Thyroid gland (tissue), 4 donors: ENCODE data around the gene DARS1.

ENCODE experiments used
- POLR2A ChIP-seq, 2 donors: fragments of 450-650 bp; IDR thresholded peaks; one replicate each; pipeline ENCODE4 v1.6.1; 2017; ENCODE audit warnings: antibody characterized with exemption in 2 of 2, mild to moderate bottlenecking in 2 of 2, moderate library complexity in 1 of 2
- TF ChIP-seq, protein P1 (sequence below), 6 experiments: fragments of 200-600 bp in 3 of 6; fragments of 450-650 bp in 3 of 6; sonication (generic) in 3 of 6; IDR thresholded peaks; one replicate each; pipeline ENCODE4 v1.5.1; 2016 to 2019; ENCODE audit warnings: antibody characterized with exemption in 6 of 6, mild to moderate bottlenecking in 2 of 6, inconsistent platforms in 1 of 6, moderate library complexity in 1 of 6

DNA sequence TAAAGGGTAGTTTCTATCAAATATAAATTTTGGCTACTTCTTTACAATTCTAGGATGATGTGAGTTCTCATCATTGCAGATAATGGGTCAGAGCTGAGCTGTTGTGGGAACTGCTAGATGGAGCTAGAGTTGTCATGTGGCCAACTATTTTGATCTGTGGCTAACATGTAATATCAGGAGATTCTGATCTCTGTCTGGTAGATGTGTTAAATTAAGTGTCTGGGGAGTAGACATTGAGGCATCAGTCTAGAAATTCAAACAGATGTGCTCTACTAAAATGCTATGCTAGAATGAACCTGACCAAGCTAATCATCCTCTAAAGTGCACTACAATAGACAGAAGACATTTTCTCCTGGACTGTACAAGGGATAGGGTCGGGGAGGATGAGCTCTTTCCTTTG, 30.3 kb upstream of the DARS1 start:
- no peak for TF ChIP-seq POLR2A (IDR thresholded peaks at IDR 0.05)
- TF ChIP-seq, protein P1, sequence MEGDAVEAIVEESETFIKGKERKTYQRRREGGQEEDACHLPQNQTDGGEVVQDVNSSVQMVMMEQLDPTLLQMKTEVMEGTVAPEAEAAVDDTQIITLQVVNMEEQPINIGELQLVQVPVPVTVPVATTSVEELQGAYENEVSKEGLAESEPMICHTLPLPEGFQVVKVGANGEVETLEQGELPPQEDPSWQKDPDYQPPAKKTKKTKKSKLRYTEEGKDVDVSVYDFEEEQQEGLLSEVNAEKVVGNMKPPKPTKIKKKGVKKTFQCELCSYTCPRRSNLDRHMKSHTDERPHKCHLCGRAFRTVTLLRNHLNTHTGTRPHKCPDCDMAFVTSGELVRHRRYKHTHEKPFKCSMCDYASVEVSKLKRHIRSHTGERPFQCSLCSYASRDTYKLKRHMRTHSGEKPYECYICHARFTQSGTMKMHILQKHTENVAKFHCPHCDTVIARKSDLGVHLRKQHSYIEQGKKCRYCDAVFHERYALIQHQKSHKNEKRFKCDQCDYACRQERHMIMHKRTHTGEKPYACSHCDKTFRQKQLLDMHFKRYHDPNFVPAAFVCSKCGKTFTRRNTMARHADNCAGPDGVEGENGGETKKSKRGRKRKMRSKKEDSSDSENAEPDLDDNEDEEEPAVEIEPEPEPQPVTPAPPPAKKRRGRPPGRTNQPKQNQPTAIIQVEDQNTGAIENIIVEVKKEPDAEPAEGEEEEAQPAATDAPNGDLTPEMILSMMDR (IDR thresholded peaks at IDR 0.05) = no peak
